ENCODE data around the gene VPS54. TPM values are rescaled to one million over a fixed set of nuclear protein-coding genes. Genes with fewer than 3 reads are reported as not detected.

VPS54 gene, protein sequence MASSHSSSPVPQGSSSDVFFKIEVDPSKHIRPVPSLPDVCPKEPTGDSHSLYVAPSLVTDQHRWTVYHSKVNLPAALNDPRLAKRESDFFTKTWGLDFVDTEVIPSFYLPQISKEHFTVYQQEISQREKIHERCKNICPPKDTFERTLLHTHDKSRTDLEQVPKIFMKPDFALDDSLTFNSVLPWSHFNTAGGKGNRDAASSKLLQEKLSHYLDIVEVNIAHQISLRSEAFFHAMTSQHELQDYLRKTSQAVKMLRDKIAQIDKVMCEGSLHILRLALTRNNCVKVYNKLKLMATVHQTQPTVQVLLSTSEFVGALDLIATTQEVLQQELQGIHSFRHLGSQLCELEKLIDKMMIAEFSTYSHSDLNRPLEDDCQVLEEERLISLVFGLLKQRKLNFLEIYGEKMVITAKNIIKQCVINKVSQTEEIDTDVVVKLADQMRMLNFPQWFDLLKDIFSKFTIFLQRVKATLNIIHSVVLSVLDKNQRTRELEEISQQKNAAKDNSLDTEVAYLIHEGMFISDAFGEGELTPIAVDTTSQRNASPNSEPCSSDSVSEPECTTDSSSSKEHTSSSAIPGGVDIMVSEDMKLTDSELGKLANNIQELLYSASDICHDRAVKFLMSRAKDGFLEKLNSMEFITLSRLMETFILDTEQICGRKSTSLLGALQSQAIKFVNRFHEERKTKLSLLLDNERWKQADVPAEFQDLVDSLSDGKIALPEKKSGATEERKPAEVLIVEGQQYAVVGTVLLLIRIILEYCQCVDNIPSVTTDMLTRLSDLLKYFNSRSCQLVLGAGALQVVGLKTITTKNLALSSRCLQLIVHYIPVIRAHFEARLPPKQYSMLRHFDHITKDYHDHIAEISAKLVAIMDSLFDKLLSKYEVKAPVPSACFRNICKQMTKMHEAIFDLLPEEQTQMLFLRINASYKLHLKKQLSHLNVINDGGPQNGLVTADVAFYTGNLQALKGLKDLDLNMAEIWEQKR
- total RNA-seq: 10 to 100 TPM; 19.0 to 24.1 (median 23.4) TPM

DNA sequence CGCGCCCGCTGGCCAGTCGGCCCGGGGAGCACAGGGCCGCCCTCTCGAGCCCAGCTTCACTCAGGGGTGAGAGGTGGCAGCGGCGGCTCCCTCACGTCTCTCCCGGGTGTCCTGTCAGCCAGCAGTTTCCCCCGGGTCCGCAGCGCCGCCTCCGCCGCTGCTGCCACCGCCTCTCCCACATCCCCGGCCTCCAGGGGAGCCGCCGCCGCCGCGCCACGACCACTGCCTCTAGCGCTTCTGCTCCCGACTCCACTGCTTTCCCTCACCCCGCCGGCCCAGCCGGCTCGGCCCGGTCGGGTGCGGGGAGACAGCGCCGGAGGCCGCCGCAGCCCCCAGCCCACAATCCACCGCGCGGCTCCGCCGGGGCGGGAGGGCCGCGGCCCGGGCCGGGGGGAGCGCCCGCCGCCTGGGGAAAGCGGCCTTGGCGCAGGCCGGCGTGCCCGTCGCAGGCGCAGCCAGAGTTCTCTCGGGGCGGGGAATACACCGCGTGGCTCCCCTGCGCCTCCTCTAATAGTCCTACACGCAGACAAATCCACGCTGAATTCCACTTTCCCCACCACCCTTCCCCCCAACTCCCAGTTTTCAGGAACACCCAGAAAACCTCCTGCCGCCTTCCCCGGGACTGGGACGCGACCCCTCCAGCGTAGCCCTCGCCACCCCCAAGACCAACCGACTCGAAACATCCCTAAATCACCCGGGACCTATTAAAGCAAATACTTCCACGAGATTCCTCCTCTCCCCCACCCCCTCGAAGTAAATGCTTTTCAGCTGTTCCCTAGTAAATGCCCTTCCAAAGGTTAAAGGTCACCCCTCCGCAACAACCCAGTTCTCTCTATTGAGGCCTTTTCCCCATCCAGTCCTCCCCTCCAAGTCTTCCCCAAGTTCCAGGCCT lies at the start of gene VPS54:
Gene VPS54 (minus strand): TSS at position 346 of the 892 bp plus-strand sequence. CDS start 35,429 bp downstream, outside the sequence.
- DNase-seq (ENCODE audit: extremely low spot score): no peak
- WGBS: 4% methylated on average over 16 of the region's 77 CpGs
- peak; percentile 29 to 77 for TF ChIP-seq POLR2AphosphoS5 (IDR thresholded peaks at IDR 0.05)
- TF ChIP-seq EP300 (IDR thresholded peaks at IDR 0.05): no peak
- TF ChIP-seq, protein P1, sequence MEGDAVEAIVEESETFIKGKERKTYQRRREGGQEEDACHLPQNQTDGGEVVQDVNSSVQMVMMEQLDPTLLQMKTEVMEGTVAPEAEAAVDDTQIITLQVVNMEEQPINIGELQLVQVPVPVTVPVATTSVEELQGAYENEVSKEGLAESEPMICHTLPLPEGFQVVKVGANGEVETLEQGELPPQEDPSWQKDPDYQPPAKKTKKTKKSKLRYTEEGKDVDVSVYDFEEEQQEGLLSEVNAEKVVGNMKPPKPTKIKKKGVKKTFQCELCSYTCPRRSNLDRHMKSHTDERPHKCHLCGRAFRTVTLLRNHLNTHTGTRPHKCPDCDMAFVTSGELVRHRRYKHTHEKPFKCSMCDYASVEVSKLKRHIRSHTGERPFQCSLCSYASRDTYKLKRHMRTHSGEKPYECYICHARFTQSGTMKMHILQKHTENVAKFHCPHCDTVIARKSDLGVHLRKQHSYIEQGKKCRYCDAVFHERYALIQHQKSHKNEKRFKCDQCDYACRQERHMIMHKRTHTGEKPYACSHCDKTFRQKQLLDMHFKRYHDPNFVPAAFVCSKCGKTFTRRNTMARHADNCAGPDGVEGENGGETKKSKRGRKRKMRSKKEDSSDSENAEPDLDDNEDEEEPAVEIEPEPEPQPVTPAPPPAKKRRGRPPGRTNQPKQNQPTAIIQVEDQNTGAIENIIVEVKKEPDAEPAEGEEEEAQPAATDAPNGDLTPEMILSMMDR (IDR thresholded peaks at IDR 0.05): peak in 2 of 3 experiments; percentile 15 to 16
- peak; percentile 17 for TF ChIP-seq POLR2A (IDR thresholded peaks at IDR 0.05; ENCODE audit: low read depth)
- peak within 1 kb of the TSS; percentile 96 to 99 (median 98) for H3K27ac ChIP-seq (replicated peaks in 1 of 4)
- intact Hi-C loops (cut with DNase I): no loop called here
- H3K36me3 ChIP-seq: no peaks in the 10 kb centered on the region
- H3K27me3 ChIP-seq: no peaks in the 10 kb centered on the region
- H3K4me3 ChIP-seq: peak within 1 kb of the TSS; percentile 82 to 91 (median 86)
- no peaks in the 10 kb centered on the region for H3K9me3 ChIP-seq
- H3K4me1 ChIP-seq: peaks cover 28 to 47% (median 44%) of the 10 kb centered on the region in 4 donors

DNA sequence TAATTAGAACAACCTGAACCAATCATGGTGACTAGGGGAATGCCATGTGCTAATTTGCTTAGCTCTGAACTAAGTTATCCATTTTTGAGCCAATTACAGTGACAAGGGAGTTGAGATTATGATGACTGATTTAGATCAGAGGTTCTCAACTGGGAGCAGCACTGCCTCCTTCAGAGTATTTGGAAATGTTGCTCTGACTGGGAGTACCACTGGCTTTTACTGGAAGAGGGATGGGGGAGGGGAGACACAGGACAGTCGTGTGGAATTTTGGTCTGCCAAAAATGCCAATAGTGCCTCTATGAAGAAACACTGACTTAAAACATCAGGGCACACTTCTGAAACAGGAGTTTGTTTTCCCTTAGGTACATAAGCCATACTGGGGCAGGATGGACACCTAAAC lies 48.1 kb upstream of the VPS54 start:
- Histone ChIP-seq H3K36me3 (no peaks in the 10 kb centered on the region), H3K9me3 (no peaks in the 10 kb centered on the region), H3K4me3 (no peak overlapping the region), H3K27ac (replicated peaks in 1 of 4) (no peak overlapping the region), H3K4me1 (peaks cover 12 to 28% (median 21%) of the 10 kb centered on the region in 4 donors), H3K27me3 (no peaks in the 10 kb centered on the region)
- DNase-seq (ENCODE audit: extremely low spot score): no peak
- no peak for TF ChIP-seq EP300 (IDR thresholded peaks at IDR 0.05)
- no peak for TF ChIP-seq POLR2A (IDR thresholded peaks at IDR 0.05; ENCODE audit: low read depth)
- TF ChIP-seq POLR2AphosphoS5 (IDR thresholded peaks at IDR 0.05): no peak
- TF ChIP-seq, protein P1 (IDR thresholded peaks at IDR 0.05): no peak
- 39% methylated on average over 1 of the region's 1 CpG for WGBS
- intact Hi-C loops (cut with DNase I): no loop called here

DNA sequence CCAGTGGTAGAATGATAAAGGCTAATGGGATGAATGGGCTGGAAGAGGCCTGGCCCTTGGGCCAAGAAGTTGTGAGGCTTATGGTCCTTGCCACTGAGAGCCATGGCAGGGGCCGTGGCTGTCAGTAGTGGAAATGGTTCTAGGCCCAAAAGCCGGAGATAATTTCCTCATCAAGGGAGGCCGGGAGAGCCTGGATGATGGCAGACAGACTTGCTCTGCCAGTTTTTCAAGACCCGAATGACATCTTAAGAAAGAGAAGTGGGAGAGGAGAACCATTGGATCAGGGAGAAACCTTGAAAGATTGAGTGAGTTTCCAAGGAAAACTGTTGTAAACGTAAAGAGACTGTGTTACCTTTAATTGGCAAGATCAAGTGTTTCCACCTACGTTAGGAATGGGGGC lies 46.3 kb upstream of the VPS54 start:
- Histone ChIP-seq H3K4me1 (peaks cover 12 to 28% (median 21%) of the 10 kb centered on the region in 4 donors), H3K4me3 (no peak overlapping the region), H3K36me3 (no peaks in the 10 kb centered on the region), H3K9me3 (no peaks in the 10 kb centered on the region), H3K27ac (replicated peaks in 1 of 4) (peak overlapping the region; percentile 60 to 79 (median 68)), H3K27me3 (no peaks in the 10 kb centered on the region)
- no peak for DNase-seq (ENCODE audit: extremely low spot score)
- intact Hi-C loops (cut with DNase I): no loop called here
- 87% methylated on average over 6 of the region's 6 CpGs for WGBS
- no peak for TF ChIP-seq POLR2A (IDR thresholded peaks at IDR 0.05; ENCODE audit: low read depth)
- no peak for TF ChIP-seq POLR2AphosphoS5 (IDR thresholded peaks at IDR 0.05)
- TF ChIP-seq, protein P1 (IDR thresholded peaks at IDR 0.05): no peak
- no peak for TF ChIP-seq EP300 (IDR thresholded peaks at IDR 0.05)

DNA sequence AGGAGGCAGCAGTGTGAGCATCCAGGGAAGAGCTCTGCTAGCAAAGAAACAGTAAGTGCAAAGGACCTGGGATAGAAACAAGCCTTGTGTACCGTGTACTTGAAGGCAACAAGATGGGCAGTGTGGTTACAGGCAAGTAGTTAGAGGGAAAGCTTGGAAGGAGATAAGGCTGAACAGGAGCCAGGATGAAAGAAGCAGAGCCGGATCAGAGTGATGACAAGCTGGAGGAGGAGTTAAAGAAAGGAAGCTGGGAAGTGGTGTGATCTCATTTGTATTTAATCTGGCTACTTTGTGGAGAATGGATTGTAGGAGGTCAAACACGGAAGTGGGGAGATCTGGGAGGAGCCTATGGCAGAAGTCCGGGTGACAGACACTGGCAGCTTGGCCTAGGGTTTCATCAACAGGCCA lies 44.7 kb upstream of the VPS54 start:
- Histone ChIP-seq H3K4me3 (no peak overlapping the region), H3K27ac (replicated peaks in 1 of 4) (peak overlapping the region; percentile 60 to 79 (median 68)), H3K4me1 (peaks cover 12 to 28% (median 21%) of the 10 kb centered on the region in 4 donors), H3K36me3 (no peaks in the 10 kb centered on the region), H3K27me3 (no peaks in the 10 kb centered on the region), H3K9me3 (no peaks in the 10 kb centered on the region)
- TF ChIP-seq, protein P1 (IDR thresholded peaks at IDR 0.05): no peak
- no peak for TF ChIP-seq EP300 (IDR thresholded peaks at IDR 0.05)
- TF ChIP-seq POLR2AphosphoS5 (IDR thresholded peaks at IDR 0.05): no peak
- no peak for TF ChIP-seq POLR2A (IDR thresholded peaks at IDR 0.05; ENCODE audit: low read depth)
- intact Hi-C loops (cut with DNase I): no loop called here
- WGBS: 55% methylated on average over 4 of the region's 4 CpGs
- no peak for DNase-seq (ENCODE audit: extremely low spot score)

All from esophagus muscularis mucosa (tissue), 4 donors.